HCT116 (cell line): ENCODE data around the gene PACS2.

Experiments used
- EZH2 ChIP-seq: fragments of 200-600 bp; sonication (generic); IDR thresholded peaks from 2 replicates; pipeline ENCODE4 v1.6.1; 2017; ENCODE audit warnings: antibody characterized with exemption, mixed run types
- POLR2A ChIP-seq: IDR thresholded peaks from 2 replicates; pipeline ENCODE4 v1.7.0; 2011; ENCODE audit warnings: borderline replicate concordance; ENCODE audit not compliant: insufficient read depth, insufficient read length; ENCODE audit errors: extremely low read depth
- POLR2AphosphoS5 ChIP-seq: IDR thresholded peaks from 2 replicates; pipeline ENCODE4 v1.6.1; 2011; ENCODE audit warnings: mild to moderate bottlenecking, low read depth, low read length, moderate library complexity
- ZFX ChIP-seq: fragments of 450-650 bp; IDR thresholded peaks from 2 replicates; pipeline ENCODE4 v1.6.1; 2017
- TF ChIP-seq, protein P1 (sequence below): IDR thresholded peaks from 2 replicates; pipeline ENCODE4 v1.6.1; 2012
- TF ChIP-seq, protein P2 (sequence below), 3 experiments: fragments of 200-600 bp in 1 of 3; sonication (generic) in 1 of 3; IDR thresholded peaks in 2 of 3; conservative IDR thresholded peaks in 1 of 3; 2 replicates each; pipeline ENCODE4 v1.5.1; 2012 to 2017; ENCODE audit warnings: low read depth in 2 of 3, low read length in 2 of 3, antibody characterized with exemption in 1 of 3, borderline replicate concordance in 1 of 3, control low read depth in 1 of 3, mild to moderate bottlenecking in 1 of 3, mixed read lengths in 1 of 3, mixed run types in 1 of 3, moderate library complexity in 1 of 3; ENCODE audit not compliant: insufficient read depth in 1 of 3

DNA sequence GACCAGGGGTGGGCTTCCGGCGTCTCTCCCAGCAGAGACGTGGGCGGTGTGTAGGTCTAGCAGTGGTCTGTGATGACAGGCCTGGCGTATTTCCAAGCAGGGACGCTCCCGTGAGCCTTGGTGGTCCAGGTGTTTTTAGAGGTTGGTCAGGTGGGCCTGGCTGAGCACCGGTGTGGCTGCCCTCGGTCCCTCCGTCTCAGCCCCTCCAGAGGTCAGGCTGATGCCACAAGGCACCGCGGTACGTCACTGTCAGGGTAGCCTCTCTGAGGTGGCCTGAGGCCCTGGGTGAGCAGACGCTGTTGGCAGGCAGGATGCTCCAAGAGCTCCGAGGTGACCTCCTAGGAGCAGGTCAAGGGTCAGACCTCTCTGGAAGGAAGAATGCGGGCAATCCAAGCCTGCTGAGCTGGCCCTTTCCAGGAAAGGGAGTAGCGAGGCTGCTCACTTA, 118.6 kb downstream of the PACS2 start:
- TF ChIP-seq EZH2 (no peak), ZFX (no peak), POLR2AphosphoS5 (no peak), POLR2A (no peak)
- TF ChIP-seq, protein P1, sequence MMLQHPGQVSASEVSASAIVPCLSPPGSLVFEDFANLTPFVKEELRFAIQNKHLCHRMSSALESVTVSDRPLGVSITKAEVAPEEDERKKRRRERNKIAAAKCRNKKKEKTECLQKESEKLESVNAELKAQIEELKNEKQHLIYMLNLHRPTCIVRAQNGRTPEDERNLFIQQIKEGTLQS: no peak
- TF ChIP-seq, protein P2, sequence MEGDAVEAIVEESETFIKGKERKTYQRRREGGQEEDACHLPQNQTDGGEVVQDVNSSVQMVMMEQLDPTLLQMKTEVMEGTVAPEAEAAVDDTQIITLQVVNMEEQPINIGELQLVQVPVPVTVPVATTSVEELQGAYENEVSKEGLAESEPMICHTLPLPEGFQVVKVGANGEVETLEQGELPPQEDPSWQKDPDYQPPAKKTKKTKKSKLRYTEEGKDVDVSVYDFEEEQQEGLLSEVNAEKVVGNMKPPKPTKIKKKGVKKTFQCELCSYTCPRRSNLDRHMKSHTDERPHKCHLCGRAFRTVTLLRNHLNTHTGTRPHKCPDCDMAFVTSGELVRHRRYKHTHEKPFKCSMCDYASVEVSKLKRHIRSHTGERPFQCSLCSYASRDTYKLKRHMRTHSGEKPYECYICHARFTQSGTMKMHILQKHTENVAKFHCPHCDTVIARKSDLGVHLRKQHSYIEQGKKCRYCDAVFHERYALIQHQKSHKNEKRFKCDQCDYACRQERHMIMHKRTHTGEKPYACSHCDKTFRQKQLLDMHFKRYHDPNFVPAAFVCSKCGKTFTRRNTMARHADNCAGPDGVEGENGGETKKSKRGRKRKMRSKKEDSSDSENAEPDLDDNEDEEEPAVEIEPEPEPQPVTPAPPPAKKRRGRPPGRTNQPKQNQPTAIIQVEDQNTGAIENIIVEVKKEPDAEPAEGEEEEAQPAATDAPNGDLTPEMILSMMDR (IDR thresholded peaks at IDR 0.05 in 2 of 3, conservative IDR thresholded peaks at IDR 0.05 in 1 of 3; ENCODE audit: borderline replicate concordance in 1 of 3, insufficient read depth in 1 of 3, low read depth in 2 of 3, low read length in 2 of 3): no peak
